ENCODE results near the gene SHTN1. TPM values are rescaled to one million over a fixed set of nuclear protein-coding genes. Genes with fewer than 3 reads are reported as not detected.

Gene SHTN1
- total RNA-seq, 1 donor from 2014 or later: 12.0 TPM

- no peaks in the 10 kb centered on the region for H3K27me3 ChIP-seq (ENCODE audit: control insufficient read depth, insufficient read depth, low read length)
- DNase-seq (ENCODE audit: low read depth): no peak
- no peaks in the 10 kb centered on the region for H3K36me3 ChIP-seq (ENCODE audit: control insufficient read depth, insufficient read depth, low read length)
- no peak overlapping the region for H3K4me3 ChIP-seq (ENCODE audit: low read depth, low read length)
- TF ChIP-seq CTCF (IDR thresholded peaks at IDR 0.05; ENCODE audit: insufficient read depth, low read length, poor library complexity, severe bottlenecking): no peak
Observed at GRCh38 chr10:116973946-116974455, 31.0 kb downstream of the SHTN1 start.

GRCh38 chr10:116973371-116973905 lies 31.5 kb downstream of the SHTN1 start:
- no peak for DNase-seq (ENCODE audit: low read depth)
- Histone ChIP-seq H3K27me3 (ENCODE audit: control insufficient read depth, insufficient read depth, low read length) (no peaks in the 10 kb centered on the region), H3K4me3 (ENCODE audit: low read depth, low read length) (no peak overlapping the region), H3K36me3 (ENCODE audit: control insufficient read depth, insufficient read depth, low read length) (no peaks in the 10 kb centered on the region)
- TF ChIP-seq CTCF (IDR thresholded peaks at IDR 0.05; ENCODE audit: insufficient read depth, low read length, poor library complexity, severe bottlenecking): no peak

- H3K36me3 ChIP-seq (ENCODE audit: control insufficient read depth, insufficient read depth, low read length): no peaks in the 10 kb centered on the region
- no peaks in the 10 kb centered on the region for H3K27me3 ChIP-seq (ENCODE audit: control insufficient read depth, insufficient read depth, low read length)
- no peak overlapping the region for H3K4me3 ChIP-seq (ENCODE audit: low read depth, low read length)
- TF ChIP-seq CTCF (IDR thresholded peaks at IDR 0.05; ENCODE audit: insufficient read depth, low read length, poor library complexity, severe bottlenecking): no peak
- DNase-seq (ENCODE audit: low read depth): no peak
Observed at GRCh38 chr10:116972131-116972530, 32.9 kb downstream of the SHTN1 start.

GRCh38 chr10:116970050-116970449 lies 34.9 kb downstream of the SHTN1 start:
- no peak for TF ChIP-seq CTCF (IDR thresholded peaks at IDR 0.05; ENCODE audit: insufficient read depth, low read length, poor library complexity, severe bottlenecking)
- DNase-seq (ENCODE audit: low read depth): no peak
- Histone ChIP-seq H3K36me3 (ENCODE audit: control insufficient read depth, insufficient read depth, low read length) (no peaks in the 10 kb centered on the region), H3K27me3 (ENCODE audit: control insufficient read depth, insufficient read depth, low read length) (no peaks in the 10 kb centered on the region), H3K4me3 (ENCODE audit: low read depth, low read length) (no peak overlapping the region)

GRCh38 chr10:116968331-116968730 lies 36.7 kb downstream of the SHTN1 start:
- no peak for TF ChIP-seq CTCF (IDR thresholded peaks at IDR 0.05; ENCODE audit: insufficient read depth, low read length, poor library complexity, severe bottlenecking)
- Histone ChIP-seq H3K36me3 (ENCODE audit: control insufficient read depth, insufficient read depth, low read length) (no peaks in the 10 kb centered on the region), H3K27me3 (ENCODE audit: control insufficient read depth, insufficient read depth, low read length) (no peaks in the 10 kb centered on the region), H3K4me3 (ENCODE audit: low read depth, low read length) (no peak overlapping the region)
- no peak for DNase-seq (ENCODE audit: low read depth)

Measured in kidney epithelial cell (primary cell).